Epithelial cell of proximal tubule (primary cell): Measurements from ENCODE around the gene CHD2. TPM values are rescaled to one million over a fixed set of nuclear protein-coding genes. Genes with fewer than 3 reads are reported as not detected.
"Not testable (repeated sequence)": the region's sequence is repeated elsewhere in the genome, so short reads cannot be mapped to it uniquely, and the experiment has no call there.

Source experiments
- DNase-seq: peaks from one replicate; pipeline ENCODE4 v3.0.0-alpha.2; 2011; ENCODE audit warnings: low read depth
- H3K4me3 ChIP-seq: 2 replicates; pipeline ENCODE4 v1.5.1; 2011; ENCODE audit warnings: low read depth, mild to moderate bottlenecking, low read length
- total RNA-seq: library from RNA; depleted of rRNA; stranded (reverse); fragments of >200 nt; gene quantifications from 2 replicates; pipeline ENCODE4 v1.2.3, GENCODE V29; 2015
- TF ChIP-seq, protein P1 (sequence below): conservative IDR thresholded peaks from 2 replicates; pipeline ENCODE4 v1.5.1; 2012; ENCODE audit warnings: low read depth, mild to moderate bottlenecking, low read length

The CHD2 gene
- total RNA-seq, 1 donor from 2014 or later = 26.5 TPM

- DNase-seq = no peak
- TF ChIP-seq, protein P1, sequence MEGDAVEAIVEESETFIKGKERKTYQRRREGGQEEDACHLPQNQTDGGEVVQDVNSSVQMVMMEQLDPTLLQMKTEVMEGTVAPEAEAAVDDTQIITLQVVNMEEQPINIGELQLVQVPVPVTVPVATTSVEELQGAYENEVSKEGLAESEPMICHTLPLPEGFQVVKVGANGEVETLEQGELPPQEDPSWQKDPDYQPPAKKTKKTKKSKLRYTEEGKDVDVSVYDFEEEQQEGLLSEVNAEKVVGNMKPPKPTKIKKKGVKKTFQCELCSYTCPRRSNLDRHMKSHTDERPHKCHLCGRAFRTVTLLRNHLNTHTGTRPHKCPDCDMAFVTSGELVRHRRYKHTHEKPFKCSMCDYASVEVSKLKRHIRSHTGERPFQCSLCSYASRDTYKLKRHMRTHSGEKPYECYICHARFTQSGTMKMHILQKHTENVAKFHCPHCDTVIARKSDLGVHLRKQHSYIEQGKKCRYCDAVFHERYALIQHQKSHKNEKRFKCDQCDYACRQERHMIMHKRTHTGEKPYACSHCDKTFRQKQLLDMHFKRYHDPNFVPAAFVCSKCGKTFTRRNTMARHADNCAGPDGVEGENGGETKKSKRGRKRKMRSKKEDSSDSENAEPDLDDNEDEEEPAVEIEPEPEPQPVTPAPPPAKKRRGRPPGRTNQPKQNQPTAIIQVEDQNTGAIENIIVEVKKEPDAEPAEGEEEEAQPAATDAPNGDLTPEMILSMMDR = no peak
- H3K4me3 ChIP-seq = peak overlapping the region; percentile 29
These were observed 9.1 kb downstream of the CHD2 start for GRCh38 chr15:92909136-92909781.

GRCh38 chr15:92910451-92910850 lies 10.3 kb downstream of the CHD2 start:
- H3K4me3 ChIP-seq = no peak overlapping the region
- no peak for DNase-seq
- TF ChIP-seq, protein P1 = no peak

GRCh38 chr15:92914103-92914499 lies 14.0 kb downstream of the CHD2 start:
- TF ChIP-seq, protein P1 = no peak
- peak overlapping the region; percentile 3 for H3K4me3 ChIP-seq
- DNase-seq = no peak

DNA sequence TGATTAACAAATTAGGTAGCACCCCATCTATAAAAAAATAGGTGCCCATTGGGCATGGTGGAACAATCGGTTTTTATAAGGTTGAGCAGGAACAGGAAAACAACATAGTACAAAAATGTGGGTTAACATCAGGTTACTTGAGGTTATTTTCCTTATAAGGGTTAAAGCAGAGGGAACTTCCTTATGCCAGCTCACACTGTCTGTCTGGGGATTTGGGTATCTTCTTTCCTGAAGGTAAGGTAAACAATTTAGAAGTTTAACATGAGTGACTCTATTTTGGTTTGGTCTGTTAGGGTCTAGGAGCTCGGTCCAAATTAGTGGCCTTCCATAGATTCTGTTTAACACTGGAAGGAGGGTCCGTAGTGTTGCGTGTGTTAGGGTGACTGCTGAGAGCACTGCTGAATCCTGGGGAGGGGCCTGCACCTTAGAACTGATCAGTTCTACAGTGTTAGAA lies 14.7 kb downstream of the CHD2 start:
- TF ChIP-seq, protein P1 = no peak
- H3K4me3 ChIP-seq = peak overlapping the region; percentile 21
- no peak for DNase-seq

- H3K4me3 ChIP-seq = no peak overlapping the region
- no peak for DNase-seq
- TF ChIP-seq, protein P1 = no peak
These were observed 15.8 kb downstream of the CHD2 start for GRCh38 chr15:92915766-92916435.

- DNase-seq = no peak
- TF ChIP-seq, protein P1 = peak; percentile 86
- H3K4me3 ChIP-seq = no peak overlapping the region
These were observed 17.7 kb downstream of the CHD2 start for GRCh38 chr15:92917598-92918407.

DNA sequence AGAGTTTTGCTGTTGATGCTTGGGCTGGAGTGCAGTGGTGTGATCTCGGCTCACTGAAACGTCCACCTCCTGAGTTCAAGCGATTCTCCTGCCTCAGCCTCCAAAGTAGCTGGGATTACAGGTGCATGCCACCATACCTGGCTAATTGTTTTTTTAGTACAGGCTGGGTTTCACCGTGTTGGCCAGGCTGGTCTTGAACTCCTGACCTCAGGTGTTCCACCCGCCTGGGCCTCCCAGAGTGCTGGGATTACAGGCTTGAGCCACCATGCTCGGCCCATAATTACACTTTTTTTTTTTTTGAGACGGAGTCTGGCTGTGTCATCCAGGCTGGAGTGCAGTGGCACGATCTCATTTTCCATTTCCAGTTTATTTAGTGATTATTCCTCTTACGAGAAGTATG lies 18.8 kb downstream of the CHD2 start:
- not testable (repeated sequence) for H3K4me3 ChIP-seq, DNase-seq
